Breast epithelium (tissue), 3 donors: Measurements from ENCODE around the gene KRT86.

ENCODE experiments used
- CTCF ChIP-seq, 3 donors: fragments of 450-650 bp; IDR thresholded peaks; one replicate each; pipeline ENCODE4 v1.5.1; 2016 to 2017; ENCODE audit warnings: antibody characterized with exemption in 3 of 3, mild to moderate bottlenecking in 3 of 3, moderate library complexity in 3 of 3
- POLR2A ChIP-seq: fragments of 450-650 bp; IDR thresholded peaks from one replicate; pipeline ENCODE4 v1.6.1; 2016; ENCODE audit warnings: antibody characterized with exemption, mild to moderate bottlenecking, moderate library complexity
- POLR2AphosphoS5 ChIP-seq, 3 donors: sonication (generic); formaldehyde crosslinking; IDR thresholded peaks; one replicate each; pipeline ENCODE4 v1.6.1; 2017; ENCODE audit warnings: antibody characterized with exemption in 3 of 3

- TF ChIP-seq POLR2A = no peak
- TF ChIP-seq CTCF (IDR thresholded peaks at IDR 0.05) = no peak
- peak in 1 of 3 donors; percentile 5 for TF ChIP-seq POLR2AphosphoS5 (IDR thresholded peaks at IDR 0.05)
These were observed 24.1 kb upstream of the KRT86 start for GRCh38 chr12:52250048-52250990.
